HepG2 (cell line): ENCODE measurements around the gene DSG4. TPM values are rescaled to one million over a fixed set of nuclear protein-coding genes. Genes with fewer than 3 reads are reported as not detected.

ENCODE experiments used
- ARID2 ChIP-seq: sonication (generic); formaldehyde crosslinking; IDR thresholded peaks from 2 replicates; pipeline ENCODE4 v1.8.1; 2022; ENCODE audit warnings: mild to moderate bottlenecking, missing genetic modification reagents, borderline replicate concordance
- BRCA1 ChIP-seq: sonication (generic); formaldehyde crosslinking; IDR thresholded peaks from 2 replicates; pipeline ENCODE4 v1.4.0; 2020; ENCODE audit warnings: missing genetic modification reagents
- CBFB ChIP-seq: sonication (generic); formaldehyde crosslinking; IDR thresholded peaks from 2 replicates; pipeline ENCODE4 v1.4.0; 2020; ENCODE audit warnings: missing genetic modification reagents
- CSRNP1 ChIP-seq: sonication (generic); formaldehyde crosslinking; IDR thresholded peaks from 2 replicates; pipeline ENCODE4 v1.8.1; 2023; ENCODE audit warnings: mild to moderate bottlenecking, missing genetic modification reagents
- DNMT1 ChIP-seq: sonication (generic); formaldehyde crosslinking; IDR thresholded peaks from 2 replicates; pipeline ENCODE4 v1.5.1; 2020; ENCODE audit warnings: mild to moderate bottlenecking, missing genetic modification reagents
- FOSL2 ChIP-seq: sonication (generic); formaldehyde crosslinking; IDR thresholded peaks from 2 replicates; pipeline ENCODE4 v1.4.0; 2020; ENCODE audit warnings: missing genetic modification reagents
- FOXP1 ChIP-seq, 2 experiments: fragments of 450-650 bp in 1 of 2; IDR thresholded peaks; 2 replicates each; pipeline ENCODE4 v1.6.1; 2017 to 2018; ENCODE audit warnings: antibody characterized with exemption in 1 of 2
- GTF3A ChIP-seq: sonication (generic); formaldehyde crosslinking; conservative IDR thresholded peaks from 2 replicates; pipeline ENCODE4 v1.4.0; 2020; ENCODE audit warnings: mild to moderate bottlenecking, missing genetic modification reagents
- MIER3 ChIP-seq: IDR thresholded peaks from 2 replicates; pipeline ENCODE4 v1.6.1; 2016; ENCODE audit warnings: missing compliant biosample characterization, borderline replicate concordance
- NCOA1 ChIP-seq: sonication (generic); formaldehyde crosslinking; IDR thresholded peaks from 2 replicates; pipeline ENCODE4 v1.9.0; 2021; ENCODE audit warnings: missing genetic modification reagents
- NR2F2 ChIP-seq: IDR thresholded peaks from 2 replicates; pipeline ENCODE4 v1.6.1; 2012; ENCODE audit warnings: low read depth, inconsistent platforms, borderline replicate concordance
- PHB2 ChIP-seq: fragments of 450-650 bp; IDR thresholded peaks from 2 replicates; pipeline ENCODE4 v1.6.1; 2018; ENCODE audit not compliant: partially characterized antibody
- RAD21 ChIP-seq: fragments of 450-650 bp; formaldehyde crosslinking; IDR thresholded peaks from 2 replicates; pipeline ENCODE4 v1.5.0; 2020; ENCODE audit warnings: mild to moderate bottlenecking
- RXRB ChIP-seq: IDR thresholded peaks from 2 replicates; pipeline ENCODE4 v1.6.1; 2016; ENCODE audit warnings: borderline replicate concordance, missing genetic modification reagents, missing compliant biosample characterization
- SAP130 ChIP-seq: IDR thresholded peaks from 2 replicates; pipeline ENCODE4 v1.6.1; 2016; ENCODE audit warnings: low read depth
- SOX13 ChIP-seq, 3 experiments: fragments of 450-650 bp in 1 of 3; sonication (generic) in 1 of 3; formaldehyde crosslinking in 1 of 3; IDR thresholded peaks in 2 of 3; conservative IDR thresholded peaks in 1 of 3; 2 replicates each; pipeline versions ENCODE4 v1.5.0 to v1.6.1; 2016 to 2020; ENCODE audit warnings: antibody characterized with exemption in 1 of 3, mild to moderate bottlenecking in 1 of 3, missing compliant biosample characterization in 1 of 3, missing genetic modification reagents in 1 of 3, moderate library complexity in 1 of 3
- TBL1XR1 ChIP-seq: fragments of 150-350 bp; IDR thresholded peaks from 2 replicates; pipeline ENCODE4 v1.6.1; 2014; ENCODE audit warnings: borderline replicate concordance, low read length; ENCODE audit not compliant: partially characterized antibody
- TBX3 ChIP-seq: fragments of 450-650 bp; IDR thresholded peaks from 2 replicates; pipeline ENCODE4 v1.6.1; 2017; ENCODE audit warnings: antibody characterized with exemption, mild to moderate bottlenecking, inconsistent platforms, borderline replicate concordance
- TCF7 ChIP-seq: sonication (generic); IDR thresholded peaks from 2 replicates; pipeline ENCODE4 v1.6.1; 2016; ENCODE audit warnings: antibody characterized with exemption, low read depth
- ZBTB20 ChIP-seq: sonication (generic); formaldehyde crosslinking; IDR thresholded peaks from 2 replicates; pipeline ENCODE4 v1.8.1; 2023; ENCODE audit warnings: missing genetic modification reagents, low read depth, mild to moderate bottlenecking, borderline replicate concordance
- ZFP1 ChIP-seq: IDR thresholded peaks from 2 replicates; pipeline ENCODE4 v1.6.1; 2016
- ZNF10 ChIP-seq: sonication (generic); formaldehyde crosslinking; IDR thresholded peaks from 2 replicates; pipeline ENCODE4 v1.4.0; 2020; ENCODE audit warnings: mild to moderate bottlenecking, low read depth, missing genetic modification reagents, borderline replicate concordance
- ZNF605 ChIP-seq: sonication (generic); formaldehyde crosslinking; IDR thresholded peaks from 2 replicates; pipeline ENCODE4 v1.8.0; 2022; ENCODE audit warnings: mild to moderate bottlenecking, missing genetic modification reagents
- ZNF652 ChIP-seq: IDR thresholded peaks from 2 replicates; pipeline ENCODE4 v1.6.1; 2016; ENCODE audit warnings: low read depth, borderline replicate concordance
- ZNF747 ChIP-seq: sonication (generic); formaldehyde crosslinking; IDR thresholded peaks from 2 replicates; pipeline ENCODE4 v1.8.1; 2023; ENCODE audit warnings: missing genetic modification reagents, mild to moderate bottlenecking, borderline replicate concordance
- ZNF841 ChIP-seq: sonication (generic); formaldehyde crosslinking; IDR thresholded peaks from 2 replicates; pipeline ENCODE4 v1.8.1; 2023; ENCODE audit warnings: missing genetic modification reagents, borderline replicate concordance
- ZUFSP ChIP-seq: sonication (generic); formaldehyde crosslinking; IDR thresholded peaks from 2 replicates; pipeline ENCODE4 v1.9.0; 2021; ENCODE audit warnings: missing genetic modification reagents, mild to moderate bottlenecking, borderline replicate concordance
- polyA plus RNA-seq, 8 experiments: library from polyadenylated mRNA; depleted of rRNA in 3 of 8; stranded (reverse) in 7 of 8; unstranded in 1 of 8; fragments of >200 nt; fragmentation: Illumina TruSeq in 4 of 8; extraction: Trizol in 4 of 8; gene quantifications; 2 replicates each; pipeline versions ENCODE4 v1.2.1 to v1.2.3, GENCODE V29; 2011 to 2016; ENCODE audit warnings: low read depth in 4 of 8, missing spikeins in 1 of 8, mixed read lengths in 1 of 8; ENCODE audit not compliant: insufficient read depth in 1 of 8
- total RNA-seq, 5 experiments: library from RNA; depleted of rRNA; stranded (reverse); fragments of >200 nt; fragmentation: Illumina TruSeq; extraction: Trizol; gene quantifications; 2 replicates each; pipeline ENCODE4 v1.2.3, GENCODE V29; 2016; ENCODE audit warnings: low read depth in 1 of 5
- TF ChIP-seq, protein P1 (sequence below): sonication (generic); formaldehyde crosslinking; IDR thresholded peaks from 2 replicates; pipeline ENCODE4 v1.5.1; 2020; ENCODE audit warnings: missing genetic modification reagents, mild to moderate bottlenecking, borderline replicate concordance
- TF ChIP-seq, protein P2 (sequence below): sonication (generic); formaldehyde crosslinking; IDR thresholded peaks from 2 replicates; pipeline ENCODE4 v1.4.0; 2020; ENCODE audit warnings: missing genetic modification reagents

DSG4 gene
- total and polyA plus RNA-seq, 2 of the 13 experiments (the other 11 are each of a cell fraction or from before 2014, with no cell fraction given): 0.07 TPM; not detected in 1

DNA sequence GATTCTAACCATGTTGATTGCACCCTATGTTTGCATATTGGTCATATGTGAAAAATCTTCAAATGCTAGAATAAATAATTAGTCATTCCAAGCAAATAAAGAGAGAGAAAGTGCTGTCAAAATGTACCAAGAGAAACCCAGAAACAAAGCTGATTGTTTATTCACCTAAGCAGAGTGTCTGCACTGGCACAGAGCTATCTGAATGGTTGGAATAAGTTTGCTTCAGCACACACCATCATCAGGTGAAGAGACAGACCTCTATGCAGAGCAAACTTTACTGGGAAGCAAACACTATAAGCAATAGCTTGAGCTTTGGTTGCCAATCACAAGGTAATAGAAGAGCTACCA, 25.4 kb downstream of the DSG4 start (continued):
- TF ChIP-seq ZUFSP (no peak), FOXP1 (IDR thresholded peaks at IDR 0.05) (no peak), FOXP1 (CRISPR knock-in tag; IDR thresholded peaks at IDR 0.05) (peak; percentile 49; the same call in 1 of the 2 replicates), NR2F2 (no peak), TCF7 (no peak), CSRNP1 (CRISPR knock-in tag) (no peak), SOX13 (IDR thresholded peaks at IDR 0.05) (no peak), SOX13 (CRISPR knock-in tag; conservative IDR thresholded peaks at IDR 0.05 in 1 of 2, IDR thresholded peaks at IDR 0.05 in 1 of 2) (peak in 1 of 2 experiments; percentile 44; a peak in 2 of 4 replicates), MIER3 (CRISPR knock-in tag) (no peak), ZNF747 (CRISPR knock-in tag) (no peak), BRCA1 (CRISPR knock-in tag) (no peak), PHB2 (no peak), ARID2 (CRISPR knock-in tag) (no peak), SAP130 (CRISPR knock-in tag) (0 out of 2 replicates have a peak, but pooled peaks have one; percentile 28), RAD21 (no peak), ZNF605 (CRISPR knock-in tag) (no peak), CBFB (CRISPR knock-in tag) (no peak), ZBTB20 (CRISPR knock-in tag) (no peak), NCOA1 (no peak), DNMT1 (CRISPR knock-in tag) (no peak), GTF3A (CRISPR knock-in tag) (no peak), ZNF10 (CRISPR knock-in tag) (no peak), TBX3 (0 out of 2 replicates have a peak, but pooled peaks have one; percentile 38), FOSL2 (CRISPR knock-in tag) (peak; percentile 55), ZNF841 (CRISPR knock-in tag) (no peak), TBL1XR1 (peak; percentile 43), ZNF652 (CRISPR knock-in tag) (no peak), RXRB (peak; percentile 29; the same call in 1 of the 2 replicates), ZFP1 (CRISPR knock-in tag) (no peak)
- TF ChIP-seq, protein P1, sequence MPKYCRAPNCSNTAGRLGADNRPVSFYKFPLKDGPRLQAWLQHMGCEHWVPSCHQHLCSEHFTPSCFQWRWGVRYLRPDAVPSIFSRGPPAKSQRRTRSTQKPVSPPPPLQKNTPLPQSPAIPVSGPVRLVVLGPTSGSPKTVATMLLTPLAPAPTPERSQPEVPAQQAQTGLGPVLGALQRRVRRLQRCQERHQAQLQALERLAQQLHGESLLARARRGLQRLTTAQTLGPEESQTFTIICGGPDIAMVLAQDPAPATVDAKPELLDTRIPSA: no peak
- TF ChIP-seq, protein P2, sequence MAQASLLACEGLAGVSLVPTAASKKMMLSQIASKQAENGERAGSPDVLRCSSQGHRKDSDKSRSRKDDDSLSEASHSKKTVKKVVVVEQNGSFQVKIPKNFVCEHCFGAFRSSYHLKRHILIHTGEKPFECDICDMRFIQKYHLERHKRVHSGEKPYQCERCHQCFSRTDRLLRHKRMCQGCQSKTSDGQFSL (CRISPR knock-in tag): no peak
